Measurements from ENCODE around the gene YBEY.

DNA sequence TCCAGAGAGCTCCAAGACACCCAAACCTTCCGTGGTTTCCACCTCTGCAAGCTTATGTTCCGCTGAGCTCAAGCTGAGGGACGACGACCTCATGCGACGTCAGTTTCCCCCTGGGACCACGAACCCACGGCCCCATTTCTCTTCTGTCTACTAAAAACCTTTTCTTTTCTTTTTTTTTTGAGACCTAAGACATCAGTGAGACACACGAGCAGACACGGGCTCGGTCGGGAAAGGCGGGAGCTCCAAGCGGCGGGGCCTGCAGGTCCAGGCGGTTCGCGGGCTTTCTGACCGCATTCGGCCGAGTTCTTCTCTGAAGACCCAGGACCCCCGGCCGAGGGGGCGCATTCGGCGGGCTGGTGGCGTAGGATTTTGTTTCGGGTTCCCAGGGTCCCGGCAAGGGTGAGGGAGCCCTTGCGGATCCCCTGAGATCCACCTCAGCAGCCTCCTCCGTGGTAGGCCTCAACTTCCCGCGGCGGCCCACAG is 37.1 kb downstream of the YBEY start:
- TF ChIP-seq, protein P1, sequence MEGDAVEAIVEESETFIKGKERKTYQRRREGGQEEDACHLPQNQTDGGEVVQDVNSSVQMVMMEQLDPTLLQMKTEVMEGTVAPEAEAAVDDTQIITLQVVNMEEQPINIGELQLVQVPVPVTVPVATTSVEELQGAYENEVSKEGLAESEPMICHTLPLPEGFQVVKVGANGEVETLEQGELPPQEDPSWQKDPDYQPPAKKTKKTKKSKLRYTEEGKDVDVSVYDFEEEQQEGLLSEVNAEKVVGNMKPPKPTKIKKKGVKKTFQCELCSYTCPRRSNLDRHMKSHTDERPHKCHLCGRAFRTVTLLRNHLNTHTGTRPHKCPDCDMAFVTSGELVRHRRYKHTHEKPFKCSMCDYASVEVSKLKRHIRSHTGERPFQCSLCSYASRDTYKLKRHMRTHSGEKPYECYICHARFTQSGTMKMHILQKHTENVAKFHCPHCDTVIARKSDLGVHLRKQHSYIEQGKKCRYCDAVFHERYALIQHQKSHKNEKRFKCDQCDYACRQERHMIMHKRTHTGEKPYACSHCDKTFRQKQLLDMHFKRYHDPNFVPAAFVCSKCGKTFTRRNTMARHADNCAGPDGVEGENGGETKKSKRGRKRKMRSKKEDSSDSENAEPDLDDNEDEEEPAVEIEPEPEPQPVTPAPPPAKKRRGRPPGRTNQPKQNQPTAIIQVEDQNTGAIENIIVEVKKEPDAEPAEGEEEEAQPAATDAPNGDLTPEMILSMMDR (IDR thresholded peaks at IDR 0.05 in 8 of 11, conservative IDR thresholded peaks at IDR 0.05 in 3 of 11), result no peak
- no peak for TF ChIP-seq POLR2A (IDR thresholded peaks at IDR 0.05)
